Testis (tissue), 3 donors: ENCODE data around the gene UGT1A10. TPM values are rescaled to one million over a fixed set of nuclear protein-coding genes. Genes with fewer than 3 reads are reported as not detected.

Experiments used
- DNase-seq: peaks from one replicate; pipeline ENCODE4 v3.0.0-alpha.2; 2019
- H3K27ac ChIP-seq, 2 donors: fragments of 200-600 bp; sonication (generic); one replicate each; pipeline ENCODE4 v1.5.1; 2019
- H3K27me3 ChIP-seq: fragments of 200-600 bp; sonication (generic); one replicate; pipeline ENCODE4 v1.5.1; 2019
- H3K36me3 ChIP-seq: fragments of 200-600 bp; sonication (generic); one replicate; pipeline ENCODE4 v1.5.1; 2017; ENCODE audit warnings: low read depth; ENCODE audit errors: missing control alignments
- H3K4me1 ChIP-seq: fragments of 200-600 bp; sonication (generic); one replicate; pipeline ENCODE4 v1.5.1; 2019
- H3K4me3 ChIP-seq, 2 donors: fragments of 200-600 bp; sonication (generic); one replicate each; pipeline ENCODE4 v1.5.1; 2017 to 2019
- H3K9me3 ChIP-seq: fragments of 200-600 bp; sonication (generic); one replicate; pipeline ENCODE4 v1.5.1; 2017
- POLR2A ChIP-seq: fragments of 450-650 bp; IDR thresholded peaks from one replicate; pipeline ENCODE4 v1.6.1; 2017; ENCODE audit warnings: antibody characterized with exemption, mild to moderate bottlenecking, moderate library complexity
- WGBS, 2 donors: methylation state at CpG; one replicate each; pipeline ENCODE4 v1.1.5; 2018; 5-methylcytosine and 5-hydroxymethylcytosine counted together
- intact Hi-C: fragments of 100-400 bp; cut with DNase I; formaldehyde crosslinking; loops from one replicate; pipeline ENCODE4 v1.15.1; 2023; ENCODE audit warnings: low total_unique reads
- polyA plus RNA-seq: library from polyadenylated mRNA; stranded (reverse); fragments of 350-450 nt; fragmentation: Illumina TruSeq; extraction: RNeasy Lipid Tissue Mini Kit (QIAGEN cat#74804); gene quantifications from one replicate; pipeline ENCODE4 v1.2.3, GENCODE V29; 2014; ENCODE audit warnings: low read depth, low replicate concordance; ENCODE audit not compliant: insufficient read depth
- total RNA-seq, 2 donors: library from RNA; depleted of rRNA; stranded (reverse); fragments of >200 nt; gene quantifications; one replicate each; pipeline ENCODE4 v1.2.3, GENCODE V29; 2016
- TF ChIP-seq, protein P1 (sequence below), 3 experiments: fragments of 450-650 bp in 2 of 3; fragments of 200-600 bp in 1 of 3; sonication (generic) in 1 of 3; IDR thresholded peaks; one replicate each; pipeline ENCODE4 v1.5.1; 2016 to 2019; ENCODE audit warnings: antibody characterized with exemption in 3 of 3, mild to moderate bottlenecking in 2 of 3, moderate library complexity in 1 of 3

The UGT1A10 gene
- total and polyA plus RNA-seq, 3 donors from 2014 or later: 0.29 to 0.68 (median 0.31) TPM

DNA sequence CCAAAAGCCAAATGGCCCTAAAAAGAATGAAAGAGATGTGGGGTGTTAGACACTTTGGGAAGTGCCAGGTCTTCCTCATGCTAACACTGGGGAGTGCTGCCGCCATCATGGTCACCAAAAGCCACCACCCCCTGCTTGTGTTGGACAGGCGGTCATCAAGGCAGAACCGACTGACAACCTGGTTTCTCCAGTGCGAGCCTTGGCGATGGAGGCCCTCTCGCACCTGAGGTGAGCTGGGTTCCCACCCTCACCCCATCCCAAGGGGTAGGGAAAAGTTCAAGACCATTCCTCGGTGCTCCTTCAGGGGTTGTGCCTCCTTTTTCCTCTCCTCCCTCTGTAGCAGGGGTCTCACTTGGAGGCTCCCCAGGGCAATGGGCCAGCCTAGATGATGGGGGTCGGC lies 175.5 kb downstream of the UGT1A10 start:
- 91 to 96% methylated on average over 8 of the region's 8 CpGs for WGBS, 2 donors
- intact Hi-C loops: no loop called here

GRCh38 chr2:233813236-233814055 lies 177.2 kb downstream of the UGT1A10 start:
- intact Hi-C loops: no loop called here
- no peak overlapping the region for H3K4me3 ChIP-seq
- H3K9me3 ChIP-seq: no peaks in the 10 kb centered on the region
- H3K4me1 ChIP-seq: no peaks in the 10 kb centered on the region
- no peak for DNase-seq
- TF ChIP-seq POLR2A: no peak
- TF ChIP-seq, protein P1, sequence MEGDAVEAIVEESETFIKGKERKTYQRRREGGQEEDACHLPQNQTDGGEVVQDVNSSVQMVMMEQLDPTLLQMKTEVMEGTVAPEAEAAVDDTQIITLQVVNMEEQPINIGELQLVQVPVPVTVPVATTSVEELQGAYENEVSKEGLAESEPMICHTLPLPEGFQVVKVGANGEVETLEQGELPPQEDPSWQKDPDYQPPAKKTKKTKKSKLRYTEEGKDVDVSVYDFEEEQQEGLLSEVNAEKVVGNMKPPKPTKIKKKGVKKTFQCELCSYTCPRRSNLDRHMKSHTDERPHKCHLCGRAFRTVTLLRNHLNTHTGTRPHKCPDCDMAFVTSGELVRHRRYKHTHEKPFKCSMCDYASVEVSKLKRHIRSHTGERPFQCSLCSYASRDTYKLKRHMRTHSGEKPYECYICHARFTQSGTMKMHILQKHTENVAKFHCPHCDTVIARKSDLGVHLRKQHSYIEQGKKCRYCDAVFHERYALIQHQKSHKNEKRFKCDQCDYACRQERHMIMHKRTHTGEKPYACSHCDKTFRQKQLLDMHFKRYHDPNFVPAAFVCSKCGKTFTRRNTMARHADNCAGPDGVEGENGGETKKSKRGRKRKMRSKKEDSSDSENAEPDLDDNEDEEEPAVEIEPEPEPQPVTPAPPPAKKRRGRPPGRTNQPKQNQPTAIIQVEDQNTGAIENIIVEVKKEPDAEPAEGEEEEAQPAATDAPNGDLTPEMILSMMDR (IDR thresholded peaks at IDR 0.05): no peak
- H3K27ac ChIP-seq: no peak overlapping the region
- no peaks in the 10 kb centered on the region for H3K36me3 ChIP-seq
- H3K27me3 ChIP-seq: no peaks in the 10 kb centered on the region
- 68 to 77% methylated on average over 3 of the region's 3 CpGs for WGBS, 2 donors

More for the DNA sequence above, 175.5 kb downstream of the UGT1A10 start:
- Histone ChIP-seq H3K27ac (no peak overlapping the region), H3K9me3 (no peaks in the 10 kb centered on the region), H3K4me1 (no peaks in the 10 kb centered on the region), H3K27me3 (no peaks in the 10 kb centered on the region), H3K36me3 (no peaks in the 10 kb centered on the region), H3K4me3 (no peak overlapping the region)
- TF ChIP-seq, protein P1 (IDR thresholded peaks at IDR 0.05): no peak
- no peak for TF ChIP-seq POLR2A
- no peak for DNase-seq

DNA sequence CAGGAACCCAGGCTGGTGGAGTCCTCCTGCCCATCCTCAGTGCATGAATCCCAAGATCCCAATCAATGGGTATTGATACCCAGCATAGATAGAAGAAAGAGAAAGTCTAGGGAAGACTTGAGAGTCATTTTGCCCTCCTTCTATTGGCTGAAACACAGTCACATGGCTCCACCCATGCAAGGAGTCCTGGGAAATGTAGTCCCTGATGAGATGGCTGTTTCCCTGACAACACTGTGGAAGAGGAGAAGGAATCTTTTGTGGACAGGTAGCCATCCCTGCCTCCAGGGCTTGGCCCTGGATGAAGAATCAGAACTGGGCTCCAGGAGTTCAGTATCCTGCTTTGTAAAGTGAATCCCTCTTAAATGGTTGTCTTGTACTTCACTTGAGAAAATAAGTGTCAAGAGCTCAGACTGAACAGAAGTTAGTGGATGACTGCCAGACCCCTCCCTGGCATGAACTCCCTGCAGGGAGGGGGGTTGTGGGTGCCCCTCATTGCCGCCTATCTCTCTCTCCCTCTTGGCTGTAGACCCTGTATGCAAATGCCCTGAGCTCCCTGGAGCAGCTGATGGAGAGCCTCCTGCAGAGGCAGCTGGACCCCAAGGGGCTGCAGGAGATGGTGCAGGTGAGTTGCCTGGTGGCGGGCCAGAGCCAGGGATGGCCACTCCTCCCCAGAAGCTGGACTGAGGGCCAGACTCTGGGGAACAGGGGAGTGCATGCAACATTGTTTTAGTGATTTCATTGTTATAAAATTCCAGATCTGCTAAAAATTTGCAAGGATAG lies 178.0 kb downstream of the UGT1A10 start:
- 79 to 100% methylated on average over 1 to 2 of the region's 2 CpGs for WGBS, 2 donors
- no peak overlapping the region for H3K27ac ChIP-seq
- DNase-seq: no peak
- H3K4me1 ChIP-seq: no peaks in the 10 kb centered on the region
- intact Hi-C loops: no loop called here
- no peak for TF ChIP-seq POLR2A
- TF ChIP-seq, protein P1 (IDR thresholded peaks at IDR 0.05): no peak
- H3K27me3 ChIP-seq: no peaks in the 10 kb centered on the region
- H3K36me3 ChIP-seq: no peaks in the 10 kb centered on the region
- no peak overlapping the region for H3K4me3 ChIP-seq
- no peaks in the 10 kb centered on the region for H3K9me3 ChIP-seq

- TF ChIP-seq, protein P1 (IDR thresholded peaks at IDR 0.05): no peak
- TF ChIP-seq POLR2A: no peak
- intact Hi-C loops: no loop called here
- DNase-seq: no peak
- no peak overlapping the region for H3K4me3 ChIP-seq
- H3K9me3 ChIP-seq: no peaks in the 10 kb centered on the region
- no peaks in the 10 kb centered on the region for H3K4me1 ChIP-seq
- no peaks in the 10 kb centered on the region for H3K36me3 ChIP-seq
- no peaks in the 10 kb centered on the region for H3K27me3 ChIP-seq
- WGBS, 2 donors: 81 to 82% methylated on average over 6 of the region's 6 CpGs
- H3K27ac ChIP-seq: no peak overlapping the region
Observed at GRCh38 chr2:233815861-233816260, 179.6 kb downstream of the UGT1A10 start.
